Measurements from ENCODE around the gene NFIX.

NFIX gene

GRCh38 chr19:13089139-13089856, 94.0 kb downstream of the NFIX start:
- DNase-seq (ENCODE audit: insufficient read length, low spot score) (peak; percentile 67), FAIRE-seq (no peak)

DNA sequence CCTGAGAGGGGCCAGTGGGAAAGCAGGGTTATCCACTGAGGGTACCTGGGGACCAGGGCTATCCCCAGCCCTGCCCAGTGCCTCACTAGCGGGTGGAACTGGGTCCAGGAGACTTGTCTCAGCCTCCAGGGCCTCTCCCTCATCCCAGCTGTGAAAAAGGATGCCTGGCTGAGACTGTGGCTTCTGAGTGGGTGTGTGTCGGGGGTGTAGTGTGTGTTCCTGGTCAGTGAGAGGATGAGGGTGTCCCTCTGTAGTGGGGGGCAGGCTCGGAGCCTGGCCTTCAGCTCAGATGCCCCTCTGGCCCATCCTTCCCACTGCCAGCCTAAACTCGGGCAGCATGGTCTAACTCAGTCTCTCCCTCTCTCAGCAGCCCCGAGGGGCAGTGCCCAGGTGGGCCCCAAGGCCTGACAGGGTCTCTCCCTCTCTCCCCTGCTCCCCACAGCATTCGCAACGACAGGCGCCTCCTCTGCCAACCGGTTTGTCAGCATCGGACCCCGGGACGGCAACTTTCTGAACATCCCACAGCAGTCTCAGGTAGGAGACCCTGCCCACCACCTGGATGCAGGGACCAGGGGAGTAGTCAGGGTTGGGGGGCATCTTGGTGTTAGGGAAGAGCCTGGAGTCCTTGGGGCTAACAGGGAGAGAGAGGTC, 94.7 kb downstream of the NFIX start:
- DNase-seq (ENCODE audit: insufficient read length, low spot score) (no peak), FAIRE-seq (no peak)

GRCh38 chr19:13090511-13091231, 95.4 kb downstream of the NFIX start:
- DNase-seq (ENCODE audit: insufficient read length, low spot score) (no peak), FAIRE-seq (no peak)

- DNase-seq (ENCODE audit: insufficient read length, low spot score) (no peak), FAIRE-seq (no peak)
Measured at GRCh38 chr19:13091400-13092157, 96.3 kb downstream of the NFIX start.

- no peak for FAIRE-seq
- no peak for DNase-seq (ENCODE audit: insufficient read length, low spot score)
Measured at GRCh38 chr19:13092158-13092543, 96.9 kb downstream of the NFIX start.

DNA sequence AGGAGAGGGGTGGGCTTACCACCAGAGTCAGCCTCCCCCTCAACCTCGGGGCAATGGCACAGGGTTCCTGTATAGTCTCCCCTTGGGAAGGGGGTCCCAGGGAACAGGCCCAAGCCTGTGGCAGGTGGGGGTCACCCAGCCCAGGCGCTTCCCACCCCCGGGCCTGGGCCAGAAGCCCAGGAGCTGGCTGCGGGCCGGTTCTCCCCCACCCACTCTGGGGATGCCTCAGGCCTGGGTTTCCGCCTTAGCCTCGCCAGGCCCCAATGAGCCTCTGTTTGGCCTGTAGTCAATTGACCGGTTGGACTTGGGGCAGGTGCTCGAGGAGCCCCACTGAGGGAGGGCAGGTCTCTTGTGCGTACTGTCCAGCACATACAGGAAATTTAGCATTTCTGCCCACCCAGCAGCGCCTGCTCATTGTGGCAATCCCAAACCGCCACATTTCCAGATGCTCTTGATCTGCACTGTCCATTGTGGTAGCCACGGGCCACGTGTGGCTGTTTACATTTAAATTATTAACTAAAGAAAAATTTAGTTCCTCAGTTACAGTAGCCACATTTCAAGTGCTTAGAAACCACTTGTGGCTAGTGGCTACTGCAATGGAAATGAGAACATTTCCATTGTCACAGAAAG, 97.4 kb downstream of the NFIX start:
- FAIRE-seq (no peak), DNase-seq (ENCODE audit: insufficient read length, low spot score) (no peak)

GRCh38 chr19:13093407-13094105, 98.3 kb downstream of the NFIX start:
- DNase-seq (ENCODE audit: insufficient read length, low spot score) (peak; percentile 99), FAIRE-seq (peak; percentile 87)

DNA sequence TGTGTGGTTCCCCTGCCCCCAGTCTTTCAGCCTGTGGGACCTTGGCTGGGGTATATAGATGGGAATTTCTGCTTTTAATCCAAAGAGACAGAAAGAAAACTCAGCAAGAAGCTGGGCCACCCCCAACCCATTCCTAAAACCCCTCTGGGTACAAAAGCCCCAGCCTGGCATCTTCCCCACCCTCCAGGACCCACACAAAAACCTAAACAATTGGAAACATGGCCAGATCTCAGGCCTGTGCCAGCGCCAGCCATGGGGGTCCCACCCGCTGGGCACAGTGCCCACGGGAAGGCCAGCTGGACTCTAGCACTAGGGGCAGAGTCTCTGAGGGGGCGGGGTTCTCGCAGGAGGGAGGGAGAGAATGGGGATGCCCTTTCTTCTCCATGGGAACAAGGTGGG, 98.8 kb downstream of the NFIX start:
- DNase-seq (ENCODE audit: insufficient read length, low spot score) (no peak), FAIRE-seq (no peak)

GRCh38 chr19:13094771-13095392, 99.6 kb downstream of the NFIX start:
- DNase-seq (ENCODE audit: insufficient read length, low spot score) (no peak), FAIRE-seq (no peak)

DNA sequence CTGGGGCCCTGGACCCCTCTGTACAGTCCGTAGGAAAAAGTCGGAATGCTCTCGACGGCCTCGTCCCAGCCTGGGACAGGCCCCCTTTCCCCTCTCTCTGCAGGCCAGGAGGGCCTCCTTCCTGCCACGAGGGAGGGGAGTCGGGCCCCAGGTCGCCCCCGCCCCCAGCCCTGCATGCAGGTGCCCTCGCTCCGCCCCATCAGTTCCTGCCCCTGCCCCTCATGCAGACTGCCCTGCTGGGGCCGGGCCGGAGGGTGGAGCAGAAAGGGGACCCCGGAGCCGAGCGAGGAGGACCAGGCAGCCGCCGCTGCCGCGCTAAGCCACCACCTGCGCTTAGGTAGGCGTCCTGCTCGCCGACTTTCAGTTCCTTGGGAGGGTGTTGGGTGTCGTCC, 100.1 kb downstream of the NFIX start:
- FAIRE-seq, result no peak
- DNase-seq (ENCODE audit: insufficient read length, low spot score), result no peak

- peak; percentile 39 for FAIRE-seq
- no peak for DNase-seq (ENCODE audit: insufficient read length, low spot score)
Measured at GRCh38 chr19:13095934-13096927, 101.0 kb downstream of the NFIX start.

DNA sequence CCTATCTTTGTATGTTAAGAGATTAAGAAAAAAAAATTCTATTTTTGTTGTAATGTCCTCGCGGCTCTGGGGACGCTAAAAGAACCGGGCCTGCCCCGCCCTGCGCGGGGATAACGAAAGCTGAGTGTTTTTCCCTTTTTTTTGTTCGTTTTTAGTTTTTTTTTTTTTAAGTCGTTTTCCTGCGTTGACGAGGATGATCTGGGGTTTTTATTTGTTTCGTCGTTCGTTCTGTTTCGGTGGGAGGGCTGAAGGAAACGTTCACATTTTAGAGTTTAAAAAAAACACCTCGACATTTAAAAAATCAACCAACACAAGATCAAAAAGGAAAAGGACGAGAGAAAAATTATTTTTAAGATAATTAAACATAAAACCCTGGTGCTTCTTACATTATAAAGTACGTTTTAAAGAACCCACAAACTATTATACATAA, 101.8 kb downstream of the NFIX start:
- FAIRE-seq (no peak), DNase-seq (ENCODE audit: insufficient read length, low spot score) (no peak)

DNA sequence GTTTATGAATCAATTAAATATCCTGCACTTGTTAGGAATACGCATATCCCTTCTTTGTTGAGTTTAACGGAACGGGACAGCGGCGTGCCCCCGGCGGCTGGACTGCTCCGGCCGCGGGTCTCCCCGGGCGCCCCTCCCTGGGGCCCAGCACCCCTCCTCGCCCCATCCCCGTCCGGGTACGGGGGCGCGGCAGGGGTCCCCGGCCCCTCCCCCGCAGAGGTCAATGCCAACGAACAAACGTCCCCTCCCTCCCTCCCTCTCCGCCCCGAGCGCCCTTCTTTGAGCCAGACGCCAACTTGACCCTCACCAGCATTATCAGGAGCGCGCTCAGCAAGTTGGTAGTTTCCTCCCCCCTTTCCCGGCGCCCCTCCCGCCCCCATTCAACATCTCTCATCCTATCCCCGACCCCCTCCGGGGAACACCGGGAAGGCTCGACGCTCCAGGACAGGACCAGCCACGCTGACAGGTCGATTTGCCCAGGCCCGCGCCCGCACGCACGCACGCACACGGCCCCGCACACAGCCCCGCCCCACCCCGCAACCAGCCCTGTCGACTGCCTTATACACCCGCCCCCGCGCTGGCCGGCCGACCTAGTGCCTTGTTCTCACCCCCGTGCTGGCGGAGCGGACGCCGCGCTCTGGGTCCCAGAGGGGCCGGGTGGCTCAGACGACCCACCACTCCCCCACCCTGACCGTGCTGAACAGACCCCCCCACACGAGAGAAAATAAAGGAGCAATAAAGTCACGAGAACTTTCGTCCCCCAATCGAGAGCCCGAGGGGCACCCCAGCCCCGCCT, 102.4 kb downstream of the NFIX start:
- no peak for FAIRE-seq

DNA sequence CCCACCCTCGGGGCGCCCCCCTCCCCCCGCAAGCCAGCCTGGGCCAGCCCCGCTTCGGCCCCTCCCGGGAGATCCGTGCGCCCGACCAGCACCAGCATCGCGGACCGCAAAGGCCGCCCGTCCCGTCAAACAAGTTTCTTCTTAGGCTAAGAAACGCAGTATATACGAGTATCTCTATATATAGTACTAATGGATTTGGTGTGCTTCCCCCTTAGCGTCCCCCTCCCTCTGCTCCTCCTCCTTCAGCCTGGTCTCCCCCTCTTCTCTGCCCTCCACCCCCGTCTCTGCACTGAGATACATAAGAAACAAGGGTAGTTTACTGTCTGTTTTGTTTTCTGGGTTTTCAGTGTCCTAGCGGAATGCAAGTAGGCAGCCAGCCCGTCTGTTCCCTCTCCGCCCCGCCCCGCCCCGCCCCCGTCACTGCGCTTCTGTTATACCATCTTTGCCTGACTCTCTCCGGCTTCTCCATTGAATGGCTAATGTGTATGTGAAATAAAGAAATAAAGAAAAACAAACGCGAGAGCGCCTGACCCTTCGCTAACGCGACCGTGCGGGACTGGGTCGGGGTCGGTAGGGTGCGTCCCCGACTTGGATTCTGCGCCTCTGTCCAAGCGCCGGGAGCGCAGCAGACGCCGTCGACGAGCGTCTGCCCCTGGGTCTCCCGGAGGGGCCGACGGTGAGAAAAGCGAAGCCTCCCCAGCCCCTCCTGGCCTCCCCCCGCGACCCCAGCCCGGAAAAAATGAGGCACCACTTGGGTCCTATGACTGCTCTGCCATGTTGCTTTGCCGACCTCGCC, 103.2 kb downstream of the NFIX start:
- DNase-seq (ENCODE audit: insufficient read length, low spot score), result no peak

More for the DNA sequence above, 102.4 kb downstream of the NFIX start:
- no peak for DNase-seq (ENCODE audit: insufficient read length, low spot score)

GRCh38 chr19:13099073-13099999, 104.1 kb downstream of the NFIX start:
- peak; percentile 96 for FAIRE-seq
- DNase-seq (ENCODE audit: insufficient read length, low spot score), result peak; percentile 84

More for the DNA sequence above, 103.2 kb downstream of the NFIX start:
- FAIRE-seq, result peak; percentile 42

Data from GM19239 (cell line).